Fibroblast of villous mesenchyme (primary cell): ENCODE measurements around the gene PSMC4. TPM values are rescaled to one million over a fixed set of nuclear protein-coding genes. Genes with fewer than 3 reads are reported as not detected.
A peak's percentile ranks its signal among the peaks of the same experiment; 100 is the strongest.

Experiments used
- DNase-seq: peaks from one replicate; pipeline ENCODE4 v3.0.0-alpha.2; 2010; ENCODE audit warnings: low read depth
- H3K4me3 ChIP-seq: 2 replicates; pipeline ENCODE4 v1.5.1; 2011; ENCODE audit warnings: low read depth, mild to moderate bottlenecking, low read length
- total RNA-seq: library from RNA; depleted of rRNA; stranded (reverse); fragments of >200 nt; gene quantifications from 2 replicates; pipeline ENCODE4 v1.2.3, GENCODE V29; 2012
- TF ChIP-seq, protein P1 (sequence below): IDR thresholded peaks from 2 replicates; pipeline ENCODE4 v1.5.1; 2012; ENCODE audit warnings: low read depth, mild to moderate bottlenecking, low read length; ENCODE audit not compliant: insufficient read depth

Gene PSMC4
- total RNA-seq, 1 donor, result 106 TPM

DNA sequence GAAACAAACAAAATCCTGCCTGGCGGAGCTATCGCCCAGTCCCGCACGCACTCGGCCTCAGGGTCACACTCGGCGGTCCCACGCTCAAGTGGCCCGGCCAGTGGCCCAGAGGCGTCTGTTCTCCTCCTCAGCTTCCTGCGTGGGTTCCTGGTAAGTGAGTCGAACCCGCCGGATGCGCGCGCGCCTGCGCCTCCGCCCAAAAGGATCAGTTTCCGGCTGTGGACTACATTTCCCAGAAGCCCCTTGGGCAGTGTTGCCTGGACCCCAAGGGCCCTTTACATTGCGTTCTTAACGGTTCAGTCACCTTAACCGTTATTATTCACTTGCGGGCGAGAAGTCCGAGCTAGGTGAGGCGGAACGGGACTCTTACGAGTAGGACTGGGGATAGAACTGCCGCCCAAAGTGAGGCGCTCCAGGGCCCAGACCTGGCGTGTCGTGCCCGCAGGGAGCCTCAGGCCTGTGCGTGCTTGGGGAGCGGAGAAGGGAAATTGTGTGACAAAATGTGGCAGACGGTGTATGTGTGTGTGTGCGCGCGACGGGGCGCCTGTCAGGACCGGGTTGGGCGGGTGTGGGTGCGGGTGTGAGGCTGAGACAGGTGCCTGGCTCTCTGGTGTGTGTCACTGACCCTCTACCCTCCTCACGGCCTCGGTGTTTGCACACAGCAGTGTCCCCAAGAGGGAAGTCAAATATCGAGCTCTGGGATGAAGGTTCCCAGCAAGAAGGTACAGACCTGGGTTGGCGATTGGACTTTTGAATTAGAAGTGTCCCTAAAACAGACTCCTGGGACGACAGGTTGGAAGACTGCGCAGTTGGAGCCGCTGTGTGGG is 26.1 kb downstream of the PSMC4 start, which contains the start of gene ZNF546:
Gene ZNF546 (plus strand): TSS at position 250 of the 827 bp plus-strand sequence. CDS start 1,267 bp downstream, outside the sequence.
- TF ChIP-seq, protein P1, sequence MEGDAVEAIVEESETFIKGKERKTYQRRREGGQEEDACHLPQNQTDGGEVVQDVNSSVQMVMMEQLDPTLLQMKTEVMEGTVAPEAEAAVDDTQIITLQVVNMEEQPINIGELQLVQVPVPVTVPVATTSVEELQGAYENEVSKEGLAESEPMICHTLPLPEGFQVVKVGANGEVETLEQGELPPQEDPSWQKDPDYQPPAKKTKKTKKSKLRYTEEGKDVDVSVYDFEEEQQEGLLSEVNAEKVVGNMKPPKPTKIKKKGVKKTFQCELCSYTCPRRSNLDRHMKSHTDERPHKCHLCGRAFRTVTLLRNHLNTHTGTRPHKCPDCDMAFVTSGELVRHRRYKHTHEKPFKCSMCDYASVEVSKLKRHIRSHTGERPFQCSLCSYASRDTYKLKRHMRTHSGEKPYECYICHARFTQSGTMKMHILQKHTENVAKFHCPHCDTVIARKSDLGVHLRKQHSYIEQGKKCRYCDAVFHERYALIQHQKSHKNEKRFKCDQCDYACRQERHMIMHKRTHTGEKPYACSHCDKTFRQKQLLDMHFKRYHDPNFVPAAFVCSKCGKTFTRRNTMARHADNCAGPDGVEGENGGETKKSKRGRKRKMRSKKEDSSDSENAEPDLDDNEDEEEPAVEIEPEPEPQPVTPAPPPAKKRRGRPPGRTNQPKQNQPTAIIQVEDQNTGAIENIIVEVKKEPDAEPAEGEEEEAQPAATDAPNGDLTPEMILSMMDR, result no peak
- H3K4me3 ChIP-seq, result peak within 1 kb of the TSS; percentile 80
- peak; percentile 89 for DNase-seq

DNA sequence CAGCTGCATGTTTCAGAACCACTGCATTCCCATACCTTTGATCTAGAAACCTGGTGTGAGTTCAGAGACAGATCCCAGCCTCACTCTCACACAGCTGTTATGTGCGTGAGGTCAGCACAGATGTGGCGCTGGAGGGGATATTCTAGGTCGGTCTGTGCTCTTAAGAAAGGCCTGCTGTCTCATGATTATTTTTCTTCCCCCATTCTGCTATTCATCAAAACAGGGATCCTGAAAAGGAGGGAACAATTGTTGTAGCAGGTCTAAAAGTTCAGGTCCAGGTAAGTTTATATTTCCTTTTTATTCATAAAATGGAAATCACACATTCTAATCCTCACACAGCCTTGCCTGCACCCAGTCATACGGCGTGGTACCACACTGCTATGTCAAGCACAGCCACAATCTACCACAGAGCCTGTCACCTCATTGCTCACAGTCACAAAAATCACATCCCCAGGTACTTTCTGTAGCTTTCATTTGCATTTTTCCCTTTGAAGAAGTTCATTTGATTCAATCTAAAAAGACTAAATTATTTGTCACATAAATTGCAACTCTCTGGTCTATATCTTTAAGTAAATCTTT is 26.8 kb downstream of the PSMC4 start:
- TF ChIP-seq, protein P1, result no peak
- H3K4me3 ChIP-seq, result peak overlapping the region; percentile 80
- peak; percentile 36 for DNase-seq

DNA sequence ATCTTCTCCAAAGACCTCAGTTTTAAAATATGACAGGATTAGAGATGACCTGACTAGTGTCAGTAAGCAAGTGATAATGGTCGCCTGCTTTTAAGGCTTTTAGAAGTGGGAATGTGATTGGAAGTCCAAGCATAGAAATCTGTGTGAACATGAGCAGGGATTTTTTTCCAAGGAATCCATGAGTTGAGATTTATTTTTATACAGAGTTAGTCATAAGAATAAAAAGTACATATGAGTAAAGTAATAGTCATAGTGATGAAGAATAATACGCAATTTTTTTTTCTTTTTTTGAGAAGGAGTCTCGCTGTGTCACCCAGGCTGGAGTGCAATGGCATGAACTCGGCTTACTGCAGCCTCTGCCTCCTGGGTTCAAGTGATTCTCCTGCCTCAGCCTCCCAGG is 27.5 kb downstream of the PSMC4 start:
- TF ChIP-seq, protein P1, result no peak

DNA sequence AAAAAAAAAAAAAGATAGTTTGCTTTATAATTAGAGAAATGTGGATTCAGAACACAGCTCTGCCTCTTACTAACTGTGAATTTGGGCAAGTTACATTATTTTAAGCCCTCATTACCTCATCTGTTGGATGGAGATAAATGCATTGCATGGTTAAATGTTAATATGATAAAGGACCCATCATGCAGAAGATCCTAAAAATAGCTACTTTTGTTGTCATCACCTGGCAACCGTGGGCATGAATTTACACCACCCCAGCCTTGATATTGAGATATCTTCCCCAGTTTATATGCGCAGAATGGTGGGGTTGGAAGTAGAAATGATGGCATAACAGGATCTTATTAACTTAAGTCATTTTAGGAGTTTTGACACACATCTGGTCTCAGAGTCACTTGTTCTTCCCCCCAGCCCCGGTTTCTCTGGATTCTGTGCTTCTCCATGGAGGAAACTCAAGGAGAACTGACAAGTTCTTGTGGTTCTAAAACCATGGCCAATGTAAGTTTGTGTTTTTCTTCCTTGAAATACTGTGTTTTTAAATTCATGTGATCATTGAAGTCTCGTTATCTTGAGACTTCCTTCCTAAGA is 34.8 kb downstream of the PSMC4 start:
- DNase-seq, result no peak
- TF ChIP-seq, protein P1, result no peak

More for the DNA sequence above, 27.5 kb downstream of the PSMC4 start:
- no peak overlapping the region for H3K4me3 ChIP-seq
- no peak for DNase-seq

DNA sequence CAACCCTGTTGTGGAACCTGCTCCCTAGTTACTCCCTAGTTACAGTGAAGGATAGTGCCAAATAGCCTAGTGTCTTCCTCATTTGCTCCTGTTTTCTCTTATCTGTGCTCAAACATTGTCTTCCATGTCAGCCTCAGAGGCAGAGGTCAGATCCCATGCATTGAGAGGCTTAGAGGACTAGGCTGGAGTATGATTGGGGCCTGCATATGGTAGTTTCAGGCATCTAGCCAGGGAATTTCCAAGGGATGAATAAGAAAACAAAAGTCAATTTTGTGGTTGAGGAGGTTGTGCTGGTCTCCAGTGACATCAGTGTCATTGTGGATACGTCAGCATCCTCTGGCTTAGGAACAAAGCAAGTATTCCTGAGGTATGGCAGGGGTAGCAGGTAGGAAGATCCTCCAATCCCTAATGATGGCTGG is 35.3 kb downstream of the PSMC4 start:
- TF ChIP-seq, protein P1, result no peak
- H3K4me3 ChIP-seq, result no peak overlapping the region

More for the DNA sequence above, 34.8 kb downstream of the PSMC4 start:
- H3K4me3 ChIP-seq, result no peak overlapping the region

DNA sequence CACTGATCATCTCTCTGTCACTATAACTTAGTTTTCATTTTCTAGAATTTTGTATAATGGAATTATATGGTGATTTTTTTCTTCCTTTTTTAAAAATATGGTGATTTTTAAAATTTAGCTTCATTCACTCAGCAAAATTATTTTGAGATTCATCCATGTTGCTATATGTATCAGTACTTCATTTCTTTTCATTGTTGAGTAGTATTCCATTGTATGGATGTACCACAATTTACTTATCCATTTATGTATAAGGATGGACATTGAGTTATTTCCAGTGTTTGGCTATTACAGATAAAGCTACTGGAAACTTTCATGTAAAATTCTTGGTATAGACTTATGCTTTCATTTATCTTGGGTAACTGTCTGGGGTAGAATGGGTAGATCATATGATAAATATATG is 38.7 kb downstream of the PSMC4 start:
- DNase-seq, result no peak
- H3K4me3 ChIP-seq, result no peak overlapping the region
- TF ChIP-seq, protein P1, result no peak

More for the DNA sequence above, 35.3 kb downstream of the PSMC4 start:
- peak; percentile 59 for DNase-seq
